Measurements from ENCODE around the gene ARMC7. TPM values are rescaled to one million over a fixed set of nuclear protein-coding genes. Genes with fewer than 3 reads are reported as not detected.
A peak's percentile ranks its signal among the peaks of the same experiment; 100 is the strongest.

ARMC7 gene
- total RNA-seq (2.8 and 3.1 TPM in 2 replicates), polyA plus RNA-seq (5.7 and 5.9 TPM in 2 replicates), polyA minus RNA-seq (ENCODE audit: low replicate concordance) (18.5 and 30.3 TPM in 2 replicates)
- 7.8 and 8.1 TPM in 2 replicates for polyA plus RNA-seq (2012)

DNA sequence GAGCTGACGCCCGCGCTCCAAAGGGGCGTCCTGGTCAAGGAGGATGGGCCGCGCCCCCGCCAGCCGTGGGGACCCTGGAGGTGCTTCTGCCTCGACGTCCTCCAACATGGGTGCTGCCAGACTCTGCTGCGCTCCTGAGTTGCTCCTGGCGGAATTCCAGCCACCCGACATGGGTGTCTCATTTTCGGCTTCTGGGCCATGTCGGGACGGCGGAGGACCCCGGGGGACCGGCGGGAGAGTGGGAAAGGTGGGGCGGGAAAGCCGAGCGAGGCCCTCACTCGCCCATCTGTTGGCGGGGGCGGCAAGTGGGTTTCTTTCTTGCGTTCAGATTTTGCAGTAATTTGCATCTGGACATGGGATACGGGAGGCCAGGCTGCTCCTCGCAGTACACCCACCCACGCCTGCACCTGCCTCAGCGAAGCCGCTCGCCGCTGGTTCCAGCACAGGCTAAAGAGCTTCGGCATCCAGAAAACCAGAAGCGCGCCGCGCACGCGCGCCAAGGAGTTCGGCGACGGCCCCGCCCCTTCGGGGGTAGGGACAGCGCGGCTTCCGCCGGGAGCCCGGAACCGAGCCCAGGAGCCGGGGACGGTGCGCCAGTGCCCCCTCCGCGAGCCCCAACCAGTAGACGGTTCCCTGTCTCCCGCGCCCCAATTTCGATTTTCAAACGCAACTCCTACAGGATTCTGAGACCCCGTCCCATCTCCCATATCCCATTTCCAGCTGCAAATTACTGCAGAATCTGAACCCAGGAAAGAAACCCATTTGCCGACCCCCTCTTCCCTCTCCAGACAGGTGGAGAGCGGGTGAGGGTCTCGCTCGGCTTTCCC lies at the start of gene ARMC7:
ARMC7 (plus strand) TSS at position 563 of the 827 bp plus-strand sequence. CDS start 320 bp downstream, outside the sequence.
- TF ChIP-seq CTCF (conservative IDR thresholded peaks at IDR 0.05 in 1 of 2, IDR thresholded peaks at IDR 0.05 in 1 of 2; ENCODE audit: low read depth in 1 of 2, low read length in 2 of 2) = no peak
- no peak for TF ChIP-seq EZH2 (IDR thresholded peaks at IDR 0.05; ENCODE audit: low read length, missing control alignments)
- Histone ChIP-seq H3K27me3 (ENCODE audit: control insufficient read depth, insufficient read depth, low read length) (no peaks in the 10 kb centered on the region), H3K36me3 (ENCODE audit: control insufficient read depth, insufficient read depth, low read length) (no peaks in the 10 kb centered on the region), H3K79me2 (ENCODE audit: control insufficient read depth, insufficient read depth, low read length) (peaks cover 3% of the 10 kb centered on the region), H3K4me3 (replicated peaks in 1 of 4; ENCODE audit: control extremely low read depth in 1 of 4, insufficient read depth in 1 of 4, low read depth in 3 of 4, low read length in 4 of 4) (peak within 1 kb of the TSS; percentile 80 to 83 (median 82)), H3K9ac (ENCODE audit: insufficient read depth, low read length) (peak within 1 kb of the TSS; percentile 61), H3K4me2 (ENCODE audit: extremely low read depth, insufficient read depth, low read length) (peak within 1 kb of the TSS; percentile 92), H3K9me3 (ENCODE audit: control insufficient read depth, insufficient read depth, low read depth, low read length) (no peaks in the 10 kb centered on the region), H2AFZ (ENCODE audit: low read length) (peak within 1 kb of the TSS; percentile 91), H3K4me1 (ENCODE audit: control insufficient read depth, extremely low read depth, insufficient read depth, low read length) (peaks cover 8% of the 10 kb centered on the region), H3K27ac (ENCODE audit: insufficient read depth, low read length) (no peak within 1 kb of the TSS), H4K20me1 (ENCODE audit: control insufficient read depth, extremely low read depth, insufficient read depth, low read length) (no peaks in the 10 kb centered on the region)
- peak; percentile 72 to 74 for DNase-seq (ENCODE audit: low read depth in 2 of 2)

GRCh38 chr17:75060434-75061054 lies 49.2 kb upstream of the ARMC7 start:
- peaks cover 22% of the 10 kb centered on the region for H3K36me3 ChIP-seq (ENCODE audit: control insufficient read depth, insufficient read depth, low read length)
- TF ChIP-seq CTCF (conservative IDR thresholded peaks at IDR 0.05 in 1 of 2, IDR thresholded peaks at IDR 0.05 in 1 of 2; ENCODE audit: low read depth in 1 of 2, low read length in 2 of 2) = no peak
- no peaks in the 10 kb centered on the region for H3K4me1 ChIP-seq (ENCODE audit: control insufficient read depth, extremely low read depth, insufficient read depth, low read length)
- H3K9ac ChIP-seq (ENCODE audit: insufficient read depth, low read length) = no peak overlapping the region
- H3K27me3 ChIP-seq (ENCODE audit: control insufficient read depth, insufficient read depth, low read length) = no peaks in the 10 kb centered on the region
- H3K27ac ChIP-seq (ENCODE audit: insufficient read depth, low read length) = no peak overlapping the region
- H3K9me3 ChIP-seq (ENCODE audit: control insufficient read depth, insufficient read depth, low read depth, low read length) = no peaks in the 10 kb centered on the region
- no peak for DNase-seq (ENCODE audit: low read depth in 2 of 2)
- H3K79me2 ChIP-seq (ENCODE audit: control insufficient read depth, insufficient read depth, low read length) = no peaks in the 10 kb centered on the region
- H2AFZ ChIP-seq (ENCODE audit: low read length) = no peak overlapping the region
- no peak overlapping the region for H3K4me3 ChIP-seq (replicated peaks in 1 of 4; ENCODE audit: control extremely low read depth in 1 of 4, insufficient read depth in 1 of 4, low read depth in 3 of 4, low read length in 4 of 4)
- H3K4me2 ChIP-seq (ENCODE audit: extremely low read depth, insufficient read depth, low read length) = no peak overlapping the region
- no peaks in the 10 kb centered on the region for H4K20me1 ChIP-seq (ENCODE audit: control insufficient read depth, extremely low read depth, insufficient read depth, low read length)

DNA sequence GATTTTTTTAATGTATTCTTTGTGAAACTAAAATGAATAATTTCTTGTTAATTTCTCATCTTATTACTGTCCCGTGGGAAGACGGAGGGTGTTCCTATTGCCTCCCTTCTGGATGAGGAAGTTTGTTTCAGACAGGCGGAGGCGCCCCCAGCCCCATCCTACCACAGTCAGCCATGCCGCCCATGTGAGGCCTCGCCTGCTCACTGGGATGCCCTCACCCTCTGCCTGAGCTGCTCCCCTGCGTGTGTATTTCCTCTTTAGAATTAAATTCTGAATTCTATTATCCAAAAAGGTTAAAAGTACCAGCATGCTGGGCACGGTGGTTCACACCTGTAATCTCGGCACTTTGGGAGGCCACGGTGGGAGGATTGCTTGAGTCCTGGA lies 48.7 kb upstream of the ARMC7 start:
- no peaks in the 10 kb centered on the region for H3K27me3 ChIP-seq (ENCODE audit: control insufficient read depth, insufficient read depth, low read length)
- H3K9me3 ChIP-seq (ENCODE audit: control insufficient read depth, insufficient read depth, low read depth, low read length) = no peaks in the 10 kb centered on the region
- H2AFZ ChIP-seq (ENCODE audit: low read length) = no peak overlapping the region
- no peak overlapping the region for H3K4me3 ChIP-seq (replicated peaks in 1 of 4; ENCODE audit: control extremely low read depth in 1 of 4, insufficient read depth in 1 of 4, low read depth in 3 of 4, low read length in 4 of 4)
- no peaks in the 10 kb centered on the region for H3K79me2 ChIP-seq (ENCODE audit: control insufficient read depth, insufficient read depth, low read length)
- H3K4me1 ChIP-seq (ENCODE audit: control insufficient read depth, extremely low read depth, insufficient read depth, low read length) = no peaks in the 10 kb centered on the region
- H3K36me3 ChIP-seq (ENCODE audit: control insufficient read depth, insufficient read depth, low read length) = peaks cover 22% of the 10 kb centered on the region
- no peak overlapping the region for H3K4me2 ChIP-seq (ENCODE audit: extremely low read depth, insufficient read depth, low read length)
- TF ChIP-seq EZH2 (IDR thresholded peaks at IDR 0.05; ENCODE audit: low read length, missing control alignments) (no peak), CTCF (conservative IDR thresholded peaks at IDR 0.05 in 1 of 2, IDR thresholded peaks at IDR 0.05 in 1 of 2; ENCODE audit: low read depth in 1 of 2, low read length in 2 of 2) (no peak)
- no peak overlapping the region for H3K27ac ChIP-seq (ENCODE audit: insufficient read depth, low read length)
- H4K20me1 ChIP-seq (ENCODE audit: control insufficient read depth, extremely low read depth, insufficient read depth, low read length) = no peaks in the 10 kb centered on the region
- no peak for DNase-seq (ENCODE audit: low read depth in 2 of 2)
- no peak overlapping the region for H3K9ac ChIP-seq (ENCODE audit: insufficient read depth, low read length)
